ENCODE measurements around the gene RHOU.

RHOU gene

DNA sequence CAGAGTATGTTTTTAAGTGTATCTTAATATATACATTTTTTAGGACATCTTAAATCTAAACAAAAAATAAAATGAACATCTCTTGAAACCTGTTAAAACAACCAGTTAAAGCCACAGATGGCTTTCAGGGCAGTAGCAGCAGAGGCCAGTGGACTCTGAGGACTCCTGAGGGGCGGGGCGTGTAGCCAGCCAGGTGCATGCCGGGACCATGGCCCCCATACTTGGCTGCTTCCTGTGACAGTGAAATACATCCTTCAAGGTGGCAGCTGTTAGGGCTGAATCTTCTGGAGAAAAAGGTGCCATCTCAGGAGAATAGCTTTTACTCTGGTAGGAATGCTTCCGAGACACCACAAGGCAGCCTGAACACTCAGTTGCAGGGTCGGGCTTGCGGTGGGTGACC is 9.6 kb downstream of the RHOU start:
- TF ChIP-seq, protein P1, sequence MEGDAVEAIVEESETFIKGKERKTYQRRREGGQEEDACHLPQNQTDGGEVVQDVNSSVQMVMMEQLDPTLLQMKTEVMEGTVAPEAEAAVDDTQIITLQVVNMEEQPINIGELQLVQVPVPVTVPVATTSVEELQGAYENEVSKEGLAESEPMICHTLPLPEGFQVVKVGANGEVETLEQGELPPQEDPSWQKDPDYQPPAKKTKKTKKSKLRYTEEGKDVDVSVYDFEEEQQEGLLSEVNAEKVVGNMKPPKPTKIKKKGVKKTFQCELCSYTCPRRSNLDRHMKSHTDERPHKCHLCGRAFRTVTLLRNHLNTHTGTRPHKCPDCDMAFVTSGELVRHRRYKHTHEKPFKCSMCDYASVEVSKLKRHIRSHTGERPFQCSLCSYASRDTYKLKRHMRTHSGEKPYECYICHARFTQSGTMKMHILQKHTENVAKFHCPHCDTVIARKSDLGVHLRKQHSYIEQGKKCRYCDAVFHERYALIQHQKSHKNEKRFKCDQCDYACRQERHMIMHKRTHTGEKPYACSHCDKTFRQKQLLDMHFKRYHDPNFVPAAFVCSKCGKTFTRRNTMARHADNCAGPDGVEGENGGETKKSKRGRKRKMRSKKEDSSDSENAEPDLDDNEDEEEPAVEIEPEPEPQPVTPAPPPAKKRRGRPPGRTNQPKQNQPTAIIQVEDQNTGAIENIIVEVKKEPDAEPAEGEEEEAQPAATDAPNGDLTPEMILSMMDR (IDR thresholded peaks at IDR 0.05): no peak
- Histone ChIP-seq H3K27ac (no peak overlapping the region), H3K9me3 (no peaks in the 10 kb centered on the region), H3K4me1 (peaks cover 0 to 18% (median 11%) of the 10 kb centered on the region in 4 donors), H3K36me3 (peaks cover 37 to 59% (median 55%) of the 10 kb centered on the region in 3 donors), H3K4me3 (no peak overlapping the region), H3K27me3 (no peaks in the 10 kb centered on the region)
- DNase-seq: no peak
- intact Hi-C loops (cut with DNase I; ENCODE audit: low total_unique reads): no loop called here

DNA sequence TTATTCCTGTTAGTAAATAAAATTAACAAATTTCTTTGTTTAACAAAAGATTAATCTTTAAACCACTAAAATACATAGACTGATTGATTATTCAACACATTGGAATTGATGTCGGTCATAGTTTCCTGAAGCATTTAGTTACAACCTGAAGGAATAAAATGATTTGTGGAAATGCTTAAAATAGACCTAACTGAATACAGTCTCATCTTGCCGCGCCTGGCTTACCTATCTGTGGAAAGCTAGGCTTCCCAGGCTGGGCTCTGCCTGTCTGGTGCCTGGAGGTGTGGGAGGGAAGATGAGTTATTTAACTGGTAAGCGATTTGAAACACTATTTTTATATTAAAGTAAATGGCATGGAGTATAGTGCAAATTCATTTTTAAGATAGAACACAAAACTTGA is 10.2 kb downstream of the RHOU start:
- Histone ChIP-seq H3K36me3 (peaks cover 37 to 59% (median 55%) of the 10 kb centered on the region in 3 donors), H3K27ac (no peak overlapping the region), H3K4me1 (peaks cover 0 to 12% (median 6%) of the 10 kb centered on the region in 4 donors), H3K4me3 (no peak overlapping the region), H3K27me3 (no peaks in the 10 kb centered on the region), H3K9me3 (no peaks in the 10 kb centered on the region)
- DNase-seq: no peak
- TF ChIP-seq, protein P1 (IDR thresholded peaks at IDR 0.05): no peak
- intact Hi-C loops (cut with DNase I; ENCODE audit: low total_unique reads): no loop called here

DNA sequence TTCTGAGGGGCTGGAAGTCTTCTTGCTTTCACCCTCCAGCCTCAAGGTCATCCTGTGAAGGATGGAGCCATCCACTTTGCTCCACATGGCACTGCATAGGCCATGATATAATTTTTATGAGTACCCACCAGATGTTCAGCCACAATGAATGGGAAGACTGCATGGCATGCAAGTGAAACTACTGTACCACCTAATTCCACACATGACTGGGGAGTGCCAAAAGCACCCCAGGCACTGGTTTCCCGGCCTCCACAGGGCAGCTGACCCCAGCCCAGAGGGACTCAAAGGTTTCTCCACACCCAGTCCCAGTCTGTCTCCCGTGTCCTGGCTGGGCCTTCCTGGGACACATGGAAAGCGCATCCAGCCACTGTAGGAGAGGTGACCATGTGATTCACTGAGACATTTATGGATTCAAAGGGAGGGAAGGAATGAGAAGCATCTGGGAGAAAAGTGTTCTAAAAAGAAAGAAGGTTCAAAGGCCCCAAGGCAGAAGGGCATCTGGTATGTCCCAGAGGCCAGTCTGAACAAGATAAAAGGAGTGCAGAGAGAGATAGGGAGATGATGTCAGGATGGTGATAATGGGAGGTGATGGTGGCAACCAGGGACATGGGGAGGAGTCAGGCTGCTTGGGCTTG is 12.1 kb downstream of the RHOU start:
- H3K27ac ChIP-seq: no peak overlapping the region
- no peak for DNase-seq
- H3K36me3 ChIP-seq: peaks cover 33 to 46% (median 40%) of the 10 kb centered on the region in 3 donors
- no peaks in the 10 kb centered on the region for H3K27me3 ChIP-seq
- intact Hi-C loops (cut with DNase I; ENCODE audit: low total_unique reads): no loop called here
- H3K9me3 ChIP-seq: no peaks in the 10 kb centered on the region
- H3K4me3 ChIP-seq: no peak overlapping the region
- TF ChIP-seq, protein P1 (IDR thresholded peaks at IDR 0.05): no peak
- H3K4me1 ChIP-seq: no peaks in the 10 kb centered on the region

DNA sequence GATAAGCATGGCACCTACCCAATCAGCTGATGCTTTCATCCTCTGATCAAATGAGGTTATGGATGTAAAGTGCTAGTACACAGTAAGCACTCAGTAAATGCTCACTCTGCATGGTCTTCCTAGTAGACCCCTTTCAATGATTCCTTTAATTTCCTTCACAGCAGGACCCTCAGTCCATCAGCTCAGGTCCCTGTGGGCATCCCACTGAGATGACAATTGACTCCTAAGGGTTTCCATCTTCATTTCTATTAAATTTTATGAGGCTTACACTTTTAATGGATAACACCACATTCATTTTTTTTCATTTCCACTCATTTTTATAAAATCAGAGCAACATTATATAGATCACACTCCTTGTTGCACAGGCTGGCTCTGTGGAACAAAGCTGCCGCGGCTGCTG is 12.8 kb downstream of the RHOU start:
- intact Hi-C loops (cut with DNase I; ENCODE audit: low total_unique reads): no loop called here

DNA sequence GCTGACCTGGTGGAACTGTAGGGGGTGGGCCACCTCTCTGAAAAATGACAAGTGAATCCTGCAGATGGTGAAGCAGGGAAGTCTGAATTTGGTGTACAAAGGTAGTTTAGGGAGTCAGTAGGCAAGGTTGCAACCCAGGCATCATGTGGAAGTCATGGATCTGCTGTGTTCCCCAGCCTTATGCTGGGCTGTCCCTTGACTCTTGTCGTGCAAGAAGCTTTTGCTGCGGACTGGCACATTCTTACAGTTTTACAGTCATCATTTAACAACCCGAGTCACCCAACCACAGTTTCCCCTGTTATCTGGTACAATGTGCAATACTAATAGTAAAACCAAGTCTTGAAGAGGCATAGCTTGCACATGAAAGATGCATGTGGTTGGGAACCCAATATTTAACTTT is 13.2 kb downstream of the RHOU start:
- Histone ChIP-seq H3K27me3 (no peaks in the 10 kb centered on the region), H3K4me1 (peaks cover 0 to 3% (median under 1%) of the 10 kb centered on the region in 4 donors), H3K36me3 (peaks cover 23 to 35% (median 30%) of the 10 kb centered on the region in 3 donors), H3K27ac (no peak overlapping the region), H3K9me3 (no peaks in the 10 kb centered on the region), H3K4me3 (no peak overlapping the region)
- TF ChIP-seq, protein P1 (IDR thresholded peaks at IDR 0.05): no peak
- intact Hi-C loops (cut with DNase I; ENCODE audit: low total_unique reads): no loop called here
- no peak for DNase-seq

More for the DNA sequence above, 12.8 kb downstream of the RHOU start:
- H3K4me3 ChIP-seq: no peak overlapping the region
- H3K27ac ChIP-seq: no peak overlapping the region
- no peaks in the 10 kb centered on the region for H3K4me1 ChIP-seq
- no peaks in the 10 kb centered on the region for H3K27me3 ChIP-seq
- no peak for DNase-seq
- H3K9me3 ChIP-seq: no peaks in the 10 kb centered on the region
- peaks cover 27 to 40% (median 34%) of the 10 kb centered on the region in 3 donors for H3K36me3 ChIP-seq
- TF ChIP-seq, protein P1 (IDR thresholded peaks at IDR 0.05): no peak

Measured in tibial artery (tissue), 4 donors.